ENCODE data around the gene KRTAP10-4.

DNA sequence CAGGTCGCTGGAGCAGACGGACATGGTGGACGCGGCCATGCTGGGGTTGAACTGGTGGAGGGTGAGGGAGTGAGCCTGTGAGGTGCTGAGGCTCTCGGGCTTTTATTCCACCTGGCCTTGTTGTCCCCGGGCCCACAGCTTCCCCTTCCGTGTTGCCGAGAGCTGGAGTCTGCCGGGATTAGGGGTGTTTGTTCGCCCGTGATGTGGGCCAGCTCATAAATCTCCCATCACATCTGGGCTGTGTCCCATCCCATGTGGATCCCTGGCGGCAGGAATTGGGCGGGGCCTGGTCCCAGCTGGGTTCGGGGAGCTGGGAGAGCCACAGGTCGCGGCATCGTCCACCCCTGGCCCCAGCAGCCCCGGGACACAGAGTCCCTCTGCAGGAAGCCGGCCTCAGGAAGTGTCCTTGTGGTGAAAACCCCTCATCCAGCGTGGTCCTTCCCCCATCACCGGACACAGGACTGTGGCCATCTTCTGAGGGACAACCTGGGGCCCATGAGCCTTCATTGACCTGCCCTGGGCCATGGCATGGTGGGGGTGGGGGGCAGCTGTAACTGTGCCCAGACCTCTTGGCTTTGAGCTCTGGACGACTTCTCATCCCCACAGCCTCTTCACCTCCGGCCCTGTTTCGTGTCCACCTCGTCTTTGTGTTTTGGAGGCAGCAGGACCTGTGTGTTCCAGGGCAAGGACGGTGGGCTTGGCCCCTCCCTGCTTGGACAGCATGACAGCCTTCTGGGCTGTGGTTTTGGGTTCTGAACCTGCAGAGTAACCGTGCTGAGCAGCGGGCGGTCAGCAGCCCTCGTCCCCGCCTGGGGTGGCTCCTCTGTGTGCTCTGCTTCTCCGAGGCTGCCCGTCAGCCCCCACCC lies 19.1 kb downstream of the KRTAP10-4 start, which contains the start of gene KRTAP10-6:
- TF ChIP-seq, protein P1, sequence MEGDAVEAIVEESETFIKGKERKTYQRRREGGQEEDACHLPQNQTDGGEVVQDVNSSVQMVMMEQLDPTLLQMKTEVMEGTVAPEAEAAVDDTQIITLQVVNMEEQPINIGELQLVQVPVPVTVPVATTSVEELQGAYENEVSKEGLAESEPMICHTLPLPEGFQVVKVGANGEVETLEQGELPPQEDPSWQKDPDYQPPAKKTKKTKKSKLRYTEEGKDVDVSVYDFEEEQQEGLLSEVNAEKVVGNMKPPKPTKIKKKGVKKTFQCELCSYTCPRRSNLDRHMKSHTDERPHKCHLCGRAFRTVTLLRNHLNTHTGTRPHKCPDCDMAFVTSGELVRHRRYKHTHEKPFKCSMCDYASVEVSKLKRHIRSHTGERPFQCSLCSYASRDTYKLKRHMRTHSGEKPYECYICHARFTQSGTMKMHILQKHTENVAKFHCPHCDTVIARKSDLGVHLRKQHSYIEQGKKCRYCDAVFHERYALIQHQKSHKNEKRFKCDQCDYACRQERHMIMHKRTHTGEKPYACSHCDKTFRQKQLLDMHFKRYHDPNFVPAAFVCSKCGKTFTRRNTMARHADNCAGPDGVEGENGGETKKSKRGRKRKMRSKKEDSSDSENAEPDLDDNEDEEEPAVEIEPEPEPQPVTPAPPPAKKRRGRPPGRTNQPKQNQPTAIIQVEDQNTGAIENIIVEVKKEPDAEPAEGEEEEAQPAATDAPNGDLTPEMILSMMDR (IDR thresholded peaks at IDR 0.05) = no peak
- no peak for TF ChIP-seq POLR2A (IDR thresholded peaks at IDR 0.05)
